K562 (cell line): ENCODE results near the gene NIPBL. TPM values are rescaled to one million over a fixed set of nuclear protein-coding genes. Genes with fewer than 3 reads are reported as not detected.

Source experiments
- ATAC-seq: fragments of 200-7000 bp; cut with Tn5 transposase; 3 replicates; pipeline ENCODE4 v1.9.1; 2020; ENCODE audit warnings: moderate library complexity
- BruUV-seq: library from RNA; stranded (reverse); fragments of 400-500 nt; replicated peaks from 2 replicates; lab custom pipeline; 2021; lab: Mats Ljungman, UMichigan
- CTCF ChIA-PET: fragments of 300-600 bp; formaldehyde crosslinking; extraction: SDS; loops from one replicate; lab custom pipeline; 2021; ENCODE audit warnings: low intra/inter-chr PET ratio; lab: Yijun Ruan, JAX
- POLR2A ChIA-PET: fragments of 300-600, 350-650 bp; sonication (Branson Sonifier 250); formaldehyde crosslinking; extraction: SDS; loops from one replicate; lab custom pipeline; 2021; ENCODE audit warnings: antibody characterized with exemption, inconsistent platforms; lab: Yijun Ruan, JAX
- DNase-seq, 4 experiments: peaks; one replicate each; pipeline versions ENCODE4 v3.0.0 to v3.0.0-alpha.2; 2011 to 2018; ENCODE audit warnings: low spot score in 3 of 4, mixed read lengths in 3 of 4; ENCODE audit errors: extremely low read depth in 1 of 4
- FAIRE-seq: peaks from 2 replicates; lab custom pipeline; 2011; peaks lifted over from hg19 to GRCh38; lab: Jason Lieb, UNC
- H2AFZ ChIP-seq: 2 replicates; pipeline ENCODE4 v1.6.0; 2011; ENCODE audit warnings: low read depth, low read length, control low read depth, inconsistent platforms
- H3K27ac ChIP-seq: fragments of 200-600 bp; 3 replicates; pipeline ENCODE4 v1.8.0; 2011; ENCODE audit warnings: low read depth, mild to moderate bottlenecking, control low read depth, inconsistent platforms, low read length, moderate library complexity, mixed read lengths; ENCODE audit errors: extremely low read depth
- H3K27me3 ChIP-seq, 2 experiments: fragments of 300-600 bp in 1 of 2; 2 replicates in 1 of 2; 3 replicates in 1 of 2; pipeline versions ENCODE4 v1.6.0 to v1.8.0; 2011; ENCODE audit warnings: inconsistent platforms in 2 of 2, low read length in 2 of 2, mild to moderate bottlenecking in 1 of 2, mixed read lengths in 1 of 2, moderate library complexity in 1 of 2; ENCODE audit not compliant: control insufficient read depth in 2 of 2, insufficient read depth in 2 of 2
- H3K36me3 ChIP-seq: fragments of 300-600 bp; 3 replicates; pipeline ENCODE4 v1.8.0; 2011; ENCODE audit warnings: mild to moderate bottlenecking, low read length, inconsistent platforms; ENCODE audit not compliant: control insufficient read depth, insufficient read depth
- H3K4me1 ChIP-seq, 2 experiments: fragments of 200-600 bp in 1 of 2; replicated peaks in 1 of 2; 2 replicates in 1 of 2; 3 replicates in 1 of 2; pipeline versions ENCODE4 v1.5.1 to v1.8.0; 2011; ENCODE audit warnings: inconsistent platforms in 2 of 2, low read length in 2 of 2, mild to moderate bottlenecking in 1 of 2, mixed read lengths in 1 of 2, moderate library complexity in 1 of 2; ENCODE audit not compliant: control insufficient read depth in 2 of 2, insufficient read depth in 2 of 2
- H3K4me2 ChIP-seq: 2 replicates; pipeline ENCODE4 v1.6.1; 2011; ENCODE audit warnings: low read length, control low read depth, inconsistent platforms, mixed read lengths; ENCODE audit not compliant: insufficient read depth
- H3K4me3 ChIP-seq: fragments of 200-600 bp; sonication (generic), shearing (Covaris generic); 2 replicates; pipeline ENCODE4 v1.5.1; 2016; ENCODE audit warnings: control low read depth, inconsistent platforms
- H3K79me2 ChIP-seq: fragments of 200-600 bp; 3 replicates; pipeline ENCODE4 v1.8.0; 2011; ENCODE audit warnings: low read length, inconsistent platforms; ENCODE audit not compliant: control insufficient read depth, insufficient read depth
- H3K9ac ChIP-seq, 2 experiments: 2 replicates each; pipeline versions ENCODE4 v1.6.0 to v1.6.1; 2011; ENCODE audit warnings: low read depth in 2 of 2, low read length in 2 of 2, control low read depth in 1 of 2, inconsistent platforms in 1 of 2, mild to moderate bottlenecking in 1 of 2, mixed read lengths in 1 of 2; ENCODE audit not compliant: insufficient read depth in 1 of 2
- H3K9me1 ChIP-seq: one replicate; pipeline ENCODE4 v1.6.0; 2011; ENCODE audit warnings: inconsistent platforms, mild to moderate bottlenecking, low read length, moderate library complexity; ENCODE audit not compliant: control insufficient read depth, insufficient read depth
- H3K9me3 ChIP-seq: replicated peaks from 2 replicates; pipeline ENCODE4 v1.5.1; 2011; ENCODE audit warnings: low read depth, low read length, inconsistent platforms; ENCODE audit not compliant: control insufficient read depth, insufficient read depth
- H4K20me1 ChIP-seq: replicated peaks from 2 replicates; pipeline ENCODE4 v1.6.1; 2011; ENCODE audit warnings: low read length, inconsistent platforms, mixed read lengths; ENCODE audit not compliant: control insufficient read depth, insufficient read depth
- AFF1 ChIP-seq, 2 experiments: fragments of 450-650 bp; IDR thresholded peaks; 2 replicates each; pipeline ENCODE4 v1.6.1; 2018; ENCODE audit warnings: mild to moderate bottlenecking in 2 of 2, low read depth in 1 of 2; ENCODE audit not compliant: partially characterized antibody in 2 of 2
- BRD9 ChIP-seq: fragments of 450-650 bp; IDR thresholded peaks from 2 replicates; pipeline ENCODE4 v1.6.1; 2018; ENCODE audit warnings: low read depth; ENCODE audit not compliant: partially characterized antibody
- FUS ChIP-seq: fragments of 200-400 bp; formaldehyde crosslinking; optimal IDR thresholded peaks from 2 replicates; pipeline ENCODE3; 2017; ENCODE audit warnings: low read depth, low read length
- IRF9 ChIP-seq: fragments of 450-650 bp; IDR thresholded peaks from 2 replicates; pipeline ENCODE4 v1.6.1; 2016; ENCODE audit warnings: missing biosample characterization, missing genetic modification characterization
- ZNF197 ChIP-seq: fragments of 200-800 bp; sonication (Bioruptor generic); IDR thresholded peaks from 2 replicates; pipeline ENCODE4 v1.6.1; 2016; ENCODE audit warnings: low read depth, missing genetic modification characterization, missing compliant biosample characterization
- in situ Hi-C: fragments of 300-500 bp; cut with MboI; formaldehyde crosslinking; loops from 4 replicates; pipeline ENCODE4 v1.15.0; 2018; ENCODE audit warnings: inconsistent platforms, mixed read lengths
- intact Hi-C: fragments of 100-400 bp; cut with micrococcal nuclease; formaldehyde crosslinking; loops from 2 replicates; pipeline ENCODE4 v1.14.2; 2022
- polyA plus RNA-seq, 8 experiments: library from polyadenylated mRNA; depleted of rRNA in 4 of 8; stranded (reverse) in 5 of 8; unstranded in 3 of 8; fragments of >200 nt; fragmentation: Nextera tagmentation in 2 of 8; fragmentation: Illumina TruSeq in 1 of 8; extraction: Ambion mirVana in 2 of 8; extraction: Trizol in 1 of 8; gene quantifications; 2 replicates each; pipeline versions ENCODE4 v1.2.1 to v1.2.3, GENCODE V29; 2011 to 2014; ENCODE audit warnings: inconsistent platforms in 1 of 8, missing spikeins in 1 of 8
- total RNA-seq, 7 experiments: library from RNA; depleted of rRNA in 6 of 7; stranded (reverse); fragments of >200 nt in 6 of 7; fragmentation: Illumina TruSeq in 2 of 7; extraction: Trizol in 2 of 7; gene quantifications; 2 replicates each; pipeline versions ENCODE4 v1.2.1 to v1.2.3, GENCODE V29; 2011 to 2021; ENCODE audit warnings: low replicate concordance in 1 of 7

The NIPBL gene
- total and polyA plus RNA-seq, 9 of the 15 experiments (the other 6 are each of a cell fraction or from before 2014, with no cell fraction given) = 12.9 to 56.7 (median 38.9) TPM

GRCh38 chr5:36978196-36978595, 101.6 kb downstream of the NIPBL start:
- Histone ChIP-seq H3K9me1 (no peaks in the 10 kb centered on the region), H3K4me1 (no peaks in the 10 kb centered on the region), H3K79me2 (peaks cover 61% of the 10 kb centered on the region), H3K9ac (no peak overlapping the region), H2AFZ (no peak overlapping the region), H3K27ac (no peak overlapping the region), H3K9me3 (no peaks in the 10 kb centered on the region; the same call in 1 of the 2 replicates), H3K27me3 (no peaks in the 10 kb centered on the region), H3K36me3 (peaks cover 37% of the 10 kb centered on the region), H3K4me2 (no peak overlapping the region), H4K20me1 (no peaks in the 10 kb centered on the region), H3K4me3 (no peak overlapping the region)
- ChIA-PET CTCF (no interaction called here), POLR2A (no interaction called here)
- DNase-seq (no peak), ATAC-seq (no peak), FAIRE-seq (no peak)
- TF ChIP-seq BRD9 (no peak), IRF9 (0 out of 2 replicates have a peak, but pooled peaks have one; percentile 14), ZNF197 (no peak), FUS (no peak), AFF1 (IDR thresholded peaks at IDR 0.05; ENCODE audit: low read depth in 1 of 2, partially characterized antibody in 2 of 2) (peak in 1 of 2 experiments; percentile 99)
- intact Hi-C loops (no loop called here), in situ Hi-C loops (no loop called here)
- BruUV-seq = no TSS peak
